ENCODE data around the gene NFATC2IP.

NFATC2IP gene

GRCh38 chr16:28989363-28989762 lies 38.6 kb downstream of the NFATC2IP start:
- no peaks in the 10 kb centered on the region for H3K4me1 Mint-ChIP-seq
- no peak overlapping the region for H3K4me3 Mint-ChIP-seq

GRCh38 chr16:28990375-28991040 lies 39.8 kb downstream of the NFATC2IP start:
- no peak overlapping the region for H3K27ac Mint-ChIP-seq
- no peak for TF ChIP-seq CTCF (IDR thresholded peaks at IDR 0.05)
- no peak for DNase-seq
- no peaks in the 10 kb centered on the region for H3K4me1 Mint-ChIP-seq
- peaks cover 8% of the 10 kb centered on the region for H3K9me3 Mint-ChIP-seq
- no peak overlapping the region for H3K4me3 Mint-ChIP-seq
- peaks cover 14% of the 10 kb centered on the region for H3K36me3 Mint-ChIP-seq (ENCODE audit: low read depth)
- H3K27me3 Mint-ChIP-seq (ENCODE audit: low read depth, poor library complexity) = peaks cover 2% of the 10 kb centered on the region

More at GRCh38 chr16:28989363-28989762, 38.6 kb downstream of the NFATC2IP start:
- DNase-seq = no peak
- H3K36me3 Mint-ChIP-seq (ENCODE audit: low read depth) = peaks cover 14% of the 10 kb centered on the region
- TF ChIP-seq CTCF (IDR thresholded peaks at IDR 0.05) = no peak
- H3K27ac Mint-ChIP-seq = peak overlapping the region; percentile 32
- H3K27me3 Mint-ChIP-seq (ENCODE audit: low read depth, poor library complexity) = no peaks in the 10 kb centered on the region
- H3K9me3 Mint-ChIP-seq = peaks cover 8% of the 10 kb centered on the region

GRCh38 chr16:28991687-28992086 lies 41.0 kb downstream of the NFATC2IP start:
- no peak for DNase-seq
- H3K4me3 Mint-ChIP-seq = no peak overlapping the region
- H3K9me3 Mint-ChIP-seq = peaks cover 8% of the 10 kb centered on the region
- H3K27ac Mint-ChIP-seq = no peak overlapping the region
- no peak for TF ChIP-seq CTCF (IDR thresholded peaks at IDR 0.05)
- peaks cover 14% of the 10 kb centered on the region for H3K36me3 Mint-ChIP-seq (ENCODE audit: low read depth)
- H3K27me3 Mint-ChIP-seq (ENCODE audit: low read depth, poor library complexity) = peaks cover 7% of the 10 kb centered on the region
- no peaks in the 10 kb centered on the region for H3K4me1 Mint-ChIP-seq

- Mint-ChIP-seq H3K4me3 (no peak overlapping the region), H3K9me3 (peaks cover 2% of the 10 kb centered on the region), H3K27ac (no peak overlapping the region), H3K36me3 (ENCODE audit: low read depth) (peaks cover 7% of the 10 kb centered on the region), H3K4me1 (no peaks in the 10 kb centered on the region), H3K27me3 (ENCODE audit: low read depth, poor library complexity) (peaks cover 10% of the 10 kb centered on the region)
- no peak for DNase-seq
- no peak for TF ChIP-seq CTCF (IDR thresholded peaks at IDR 0.05)
These were observed 41.8 kb downstream of the NFATC2IP start for GRCh38 chr16:28992496-28992895.

- Mint-ChIP-seq H3K4me1 (no peaks in the 10 kb centered on the region), H3K36me3 (ENCODE audit: low read depth) (no peaks in the 10 kb centered on the region), H3K27ac (no peak overlapping the region), H3K4me3 (no peak overlapping the region), H3K27me3 (ENCODE audit: low read depth, poor library complexity) (peaks cover 23% of the 10 kb centered on the region), H3K9me3 (no peaks in the 10 kb centered on the region)
- no peak for TF ChIP-seq CTCF (IDR thresholded peaks at IDR 0.05)
- no peak for DNase-seq
These were observed 48.1 kb downstream of the NFATC2IP start for GRCh38 chr16:28998837-28999236.

GRCh38 chr16:28999577-28999976 lies 48.8 kb downstream of the NFATC2IP start:
- TF ChIP-seq CTCF (IDR thresholded peaks at IDR 0.05) = no peak
- Mint-ChIP-seq H3K9me3 (no peaks in the 10 kb centered on the region), H3K4me1 (no peaks in the 10 kb centered on the region), H3K36me3 (ENCODE audit: low read depth) (no peaks in the 10 kb centered on the region), H3K27ac (no peak overlapping the region), H3K4me3 (no peak overlapping the region), H3K27me3 (ENCODE audit: low read depth, poor library complexity) (peaks cover 23% of the 10 kb centered on the region)
- DNase-seq = no peak

All from nephron progenitor cell (in vitro differentiated cells).